KMS-11 (cell line): ENCODE data around the gene CTBP2.

Experiments
- H2AFZ ChIP-seq: fragments of 200-600 bp; sonication (generic); 2 replicates; pipeline ENCODE4 v1.6.1; 2016; ENCODE audit warnings: antibody characterized with exemption, mixed run types, low read depth
- H3K27ac ChIP-seq: fragments of 200-600 bp; sonication (generic); 2 replicates; pipeline ENCODE4 v1.6.1; 2016; ENCODE audit warnings: mild to moderate bottlenecking, mixed run types
- H3K27me3 ChIP-seq: fragments of 200-600 bp; sonication (generic); 2 replicates; pipeline ENCODE4 v1.6.1; 2017; ENCODE audit warnings: mild to moderate bottlenecking, low read depth, mixed run types, moderate library complexity; ENCODE audit not compliant: insufficient read depth
- H3K36me3 ChIP-seq: fragments of 200-600 bp; sonication (generic); 2 replicates; pipeline ENCODE4 v1.6.1; 2017; ENCODE audit warnings: mild to moderate bottlenecking, mixed run types; ENCODE audit not compliant: insufficient read depth
- H3K4me1 ChIP-seq: fragments of 200-600 bp; sonication (generic); 2 replicates; pipeline ENCODE4 v1.6.1; 2016; ENCODE audit warnings: mild to moderate bottlenecking, low read depth, mixed run types; ENCODE audit not compliant: poor library complexity, severe bottlenecking
- H3K4me2 ChIP-seq: fragments of 200-600 bp; sonication (generic); 2 replicates; pipeline ENCODE4 v1.7.0; 2016; ENCODE audit warnings: mild to moderate bottlenecking, mixed run types
- H3K4me3 ChIP-seq: fragments of 200-600 bp; sonication (generic); IDR thresholded peaks from 2 replicates; pipeline ENCODE4 v1.6.1; 2017; ENCODE audit warnings: low read depth, low read length, mixed read lengths; ENCODE audit not compliant: insufficient read depth
- H3K79me2 ChIP-seq: fragments of 200-600 bp; sonication (generic); 2 replicates; pipeline ENCODE4 v1.6.1; 2016; ENCODE audit warnings: low read depth, mixed run types; ENCODE audit not compliant: insufficient read depth
- H3K9ac ChIP-seq: fragments of 200-600 bp; sonication (generic); 2 replicates; pipeline ENCODE4 v1.6.1; 2016; ENCODE audit warnings: mild to moderate bottlenecking, mixed run types
- H4K20me1 ChIP-seq: fragments of 200-600 bp; sonication (generic); 2 replicates; pipeline ENCODE4 v1.6.1; 2016; ENCODE audit warnings: mild to moderate bottlenecking, mixed run types; ENCODE audit not compliant: insufficient read depth
- TF ChIP-seq, protein P1 (sequence below): fragments of 200-600 bp; sonication (generic); conservative IDR thresholded peaks from 2 replicates; pipeline ENCODE4 v1.6.1; 2017; ENCODE audit warnings: low read depth, mild to moderate bottlenecking, antibody characterized with exemption, low read length, moderate library complexity, mixed read lengths

The CTBP2 gene

DNA sequence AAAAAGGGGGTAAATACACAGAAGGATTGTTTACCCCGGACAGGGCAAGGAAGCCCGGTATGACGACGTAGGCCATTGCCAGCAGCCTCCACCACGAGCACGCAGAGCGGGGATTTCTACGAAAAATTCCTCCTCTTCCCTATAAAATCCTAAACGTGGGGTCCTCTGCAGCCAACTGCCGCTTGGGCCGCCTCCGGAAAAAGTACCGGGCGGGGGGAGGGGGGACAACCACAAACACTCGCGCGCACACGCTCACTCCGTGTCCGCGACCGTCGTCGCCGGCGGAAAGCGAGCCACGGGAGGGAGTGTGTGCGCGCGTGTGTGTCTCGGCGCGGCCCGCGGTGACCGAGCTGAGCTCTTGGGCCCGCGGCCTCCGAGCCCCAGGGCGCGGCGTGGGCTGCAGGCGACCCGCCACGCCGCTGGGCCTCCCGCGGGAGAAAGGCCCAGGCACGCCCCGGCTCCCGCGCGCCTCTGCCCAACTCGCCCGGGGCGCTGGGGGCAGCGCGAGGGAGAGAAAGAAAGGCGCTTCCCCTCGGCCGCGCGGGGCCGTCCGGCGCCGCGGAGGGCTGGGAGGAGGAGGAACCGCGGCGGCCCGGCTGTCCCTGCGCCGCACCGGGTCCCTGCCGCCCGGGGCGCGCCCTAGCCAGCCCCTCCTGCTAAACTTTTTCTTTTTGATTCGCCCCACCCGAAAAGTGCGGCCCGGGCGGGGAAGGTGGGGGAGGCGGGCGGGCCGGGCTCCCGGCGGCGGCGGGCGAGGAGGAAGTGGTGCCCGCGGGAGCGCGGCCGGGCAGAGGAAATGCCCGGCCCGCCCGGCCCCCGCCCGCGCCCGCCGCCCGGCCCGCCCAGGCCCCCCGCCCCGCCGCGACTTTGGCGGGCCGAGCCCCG is 1.5 kb downstream of the CTBP2 start:
- Histone ChIP-seq H3K4me2 (peak overlapping the region; percentile 73), H3K4me3 (no peak overlapping the region), H4K20me1 (peaks cover 3% of the 10 kb centered on the region; the same call in 1 of the 2 replicates), H3K27me3 (no peaks in the 10 kb centered on the region), H2AFZ (peak overlapping the region; percentile 43), H3K9ac (peak overlapping the region; percentile 71), H3K79me2 (peaks cover 49% of the 10 kb centered on the region), H3K36me3 (no peaks in the 10 kb centered on the region), H3K4me1 (peaks cover 14% of the 10 kb centered on the region), H3K27ac (peak overlapping the region; percentile 65)
- TF ChIP-seq, protein P1, sequence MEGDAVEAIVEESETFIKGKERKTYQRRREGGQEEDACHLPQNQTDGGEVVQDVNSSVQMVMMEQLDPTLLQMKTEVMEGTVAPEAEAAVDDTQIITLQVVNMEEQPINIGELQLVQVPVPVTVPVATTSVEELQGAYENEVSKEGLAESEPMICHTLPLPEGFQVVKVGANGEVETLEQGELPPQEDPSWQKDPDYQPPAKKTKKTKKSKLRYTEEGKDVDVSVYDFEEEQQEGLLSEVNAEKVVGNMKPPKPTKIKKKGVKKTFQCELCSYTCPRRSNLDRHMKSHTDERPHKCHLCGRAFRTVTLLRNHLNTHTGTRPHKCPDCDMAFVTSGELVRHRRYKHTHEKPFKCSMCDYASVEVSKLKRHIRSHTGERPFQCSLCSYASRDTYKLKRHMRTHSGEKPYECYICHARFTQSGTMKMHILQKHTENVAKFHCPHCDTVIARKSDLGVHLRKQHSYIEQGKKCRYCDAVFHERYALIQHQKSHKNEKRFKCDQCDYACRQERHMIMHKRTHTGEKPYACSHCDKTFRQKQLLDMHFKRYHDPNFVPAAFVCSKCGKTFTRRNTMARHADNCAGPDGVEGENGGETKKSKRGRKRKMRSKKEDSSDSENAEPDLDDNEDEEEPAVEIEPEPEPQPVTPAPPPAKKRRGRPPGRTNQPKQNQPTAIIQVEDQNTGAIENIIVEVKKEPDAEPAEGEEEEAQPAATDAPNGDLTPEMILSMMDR, result no peak

DNA sequence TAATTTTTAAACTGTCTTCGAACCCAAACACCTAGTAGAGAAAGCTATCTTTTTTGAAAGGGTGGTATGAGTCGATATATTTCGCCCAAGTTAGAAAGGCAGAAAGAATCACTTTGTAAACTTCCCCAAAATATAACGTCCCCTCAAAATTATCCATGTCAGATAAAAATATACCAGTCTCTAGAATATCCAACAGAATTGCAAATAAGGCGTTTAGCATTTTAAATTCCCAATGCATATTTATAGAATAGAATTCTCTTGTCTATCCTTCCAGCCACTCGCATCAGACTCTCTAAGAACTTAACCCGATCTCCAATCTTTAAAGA is 2.1 kb downstream of the CTBP2 start:
- Histone ChIP-seq H3K4me1 (peaks cover 14% of the 10 kb centered on the region), H2AFZ (peak overlapping the region; percentile 43), H3K36me3 (no peaks in the 10 kb centered on the region), H3K9ac (peak overlapping the region; percentile 71; the same call in 1 of the 2 replicates), H3K27me3 (no peaks in the 10 kb centered on the region), H3K4me2 (peak overlapping the region; percentile 73), H3K79me2 (peaks cover 53% of the 10 kb centered on the region), H3K4me3 (no peak overlapping the region), H4K20me1 (peaks cover 3% of the 10 kb centered on the region; the same call in 1 of the 2 replicates), H3K27ac (peak overlapping the region; percentile 65)
- TF ChIP-seq, protein P1, result no peak

DNA sequence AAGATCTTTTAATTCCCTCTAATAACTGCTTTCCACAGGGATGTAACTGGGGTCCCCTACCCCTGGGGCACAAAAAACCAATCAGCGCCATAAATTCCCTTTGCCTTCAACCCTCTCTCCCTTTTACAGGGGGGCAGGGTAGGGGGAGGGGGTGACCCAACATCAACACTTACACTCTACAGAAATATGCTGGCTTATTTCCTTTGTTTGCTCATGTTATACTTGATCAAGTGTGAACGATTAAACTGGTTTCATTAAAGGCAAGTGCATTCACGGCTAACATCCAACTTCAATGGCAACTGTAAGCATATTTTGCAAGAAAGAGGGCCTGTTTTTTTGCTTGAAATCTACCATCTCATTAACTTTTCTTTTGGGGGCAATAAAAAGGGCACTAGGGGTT is 2.9 kb downstream of the CTBP2 start:
- H4K20me1 ChIP-seq, result peaks cover 3% of the 10 kb centered on the region; the same call in 1 of the 2 replicates
- H3K36me3 ChIP-seq, result no peaks in the 10 kb centered on the region
- H3K79me2 ChIP-seq, result peaks cover 61% of the 10 kb centered on the region
- H3K4me1 ChIP-seq, result peaks cover 14% of the 10 kb centered on the region
- no peak overlapping the region for H3K4me3 ChIP-seq
- TF ChIP-seq, protein P1, result no peak
- H2AFZ ChIP-seq, result no peak overlapping the region
- no peaks in the 10 kb centered on the region for H3K27me3 ChIP-seq
- H3K9ac ChIP-seq, result no peak overlapping the region
- H3K27ac ChIP-seq, result no peak overlapping the region
- H3K4me2 ChIP-seq, result peak overlapping the region; percentile 73; the same call in 1 of the 2 replicates

DNA sequence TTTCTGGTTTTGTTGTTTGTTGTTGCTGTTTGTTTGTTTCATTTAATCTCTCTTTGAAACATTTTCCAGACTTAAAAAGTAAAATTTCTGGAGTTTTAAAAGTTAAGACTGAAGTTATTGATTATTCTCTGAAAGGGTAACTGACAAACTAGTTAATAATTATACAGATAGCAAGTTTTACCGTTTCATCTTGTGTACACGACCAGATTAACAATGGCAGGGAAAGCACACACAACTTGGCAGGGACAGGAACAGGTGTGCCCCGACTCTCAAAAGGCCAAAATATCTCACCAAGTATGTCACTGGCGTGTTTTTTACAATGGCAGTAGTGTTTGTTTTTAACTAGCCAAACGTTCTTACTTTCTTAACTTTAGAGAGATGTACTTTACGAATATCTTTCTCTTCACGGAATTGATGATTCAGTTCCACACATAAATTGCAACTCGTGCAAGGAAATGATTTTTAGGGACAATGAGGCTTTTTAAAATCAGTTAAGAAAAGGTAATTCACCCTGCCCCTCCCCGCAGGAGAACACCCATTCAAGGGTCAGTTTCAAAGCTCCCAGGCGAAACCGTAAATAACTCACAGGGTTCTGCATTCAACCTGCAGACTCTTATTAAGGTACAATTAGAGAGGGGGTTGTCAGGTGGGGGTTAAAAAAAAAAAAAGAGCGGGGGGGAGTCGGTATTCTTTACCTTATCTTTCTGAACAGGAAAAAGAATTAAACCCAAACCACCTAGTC is 3.5 kb downstream of the CTBP2 start:
- Histone ChIP-seq H3K9ac (no peak overlapping the region), H3K27ac (no peak overlapping the region), H4K20me1 (peaks cover 3% of the 10 kb centered on the region; the same call in 1 of the 2 replicates), H3K4me1 (peaks cover 14% of the 10 kb centered on the region), H3K36me3 (no peaks in the 10 kb centered on the region), H2AFZ (no peak overlapping the region), H3K27me3 (no peaks in the 10 kb centered on the region), H3K79me2 (peaks cover 64% of the 10 kb centered on the region), H3K4me3 (no peak overlapping the region), H3K4me2 (no peak overlapping the region)
- TF ChIP-seq, protein P1, result no peak
